ENCODE data around the gene CYP2U1.
"Not testable (repeated sequence)": the region's sequence is repeated elsewhere in the genome, so short reads cannot be mapped to it uniquely, and the experiment has no call there.

CYP2U1 gene

DNA sequence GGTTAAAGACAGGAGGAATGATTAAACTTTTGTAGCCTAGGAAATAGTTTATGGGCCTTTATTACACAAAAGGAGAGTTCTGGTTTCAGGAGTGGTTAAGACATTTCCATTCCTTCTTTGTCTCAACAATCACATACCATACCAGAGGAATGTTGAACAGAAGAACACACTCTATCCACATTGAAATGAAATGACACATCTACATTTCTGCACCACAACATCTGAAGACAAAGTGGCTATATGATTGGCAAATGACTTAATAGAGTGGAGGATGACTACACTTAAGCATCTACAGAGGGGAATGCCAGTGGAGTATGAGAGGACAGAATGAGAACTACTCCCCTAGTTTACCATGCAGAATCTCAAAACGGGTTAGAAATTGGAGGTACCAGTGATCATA, 8.0 kb downstream of the CYP2U1 start:
- H3K4me3 ChIP-seq (ENCODE audit: low read length): no peak overlapping the region
- no peak for TF ChIP-seq ZNF274 (IDR thresholded peaks at IDR 0.05; ENCODE audit: low read depth, low read length)

DNA sequence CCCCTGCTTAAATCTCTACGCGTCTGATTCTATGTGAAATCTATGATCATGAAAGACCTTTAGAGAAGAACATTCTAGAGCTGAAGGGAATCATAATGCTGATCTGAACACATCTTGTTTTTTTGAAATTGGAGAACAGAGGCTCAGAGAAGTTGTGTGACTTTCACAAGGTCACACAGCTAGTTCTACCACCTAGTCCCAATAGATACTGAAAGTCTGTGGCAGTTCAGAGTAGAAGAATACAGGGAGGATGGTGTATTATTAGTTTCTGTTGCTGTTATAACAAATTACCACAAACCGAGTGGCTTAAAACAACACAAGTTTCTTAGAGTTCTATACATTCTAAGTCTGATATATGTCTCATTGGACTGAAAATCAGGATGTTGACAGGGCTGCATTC, 14.5 kb downstream of the CYP2U1 start:
- no peak for TF ChIP-seq ZNF274 (IDR thresholded peaks at IDR 0.05; ENCODE audit: low read depth, low read length)
- no peak overlapping the region for H3K4me3 ChIP-seq (ENCODE audit: low read length)

GRCh38 chr4:107950746-107951540, 19.6 kb downstream of the CYP2U1 start:
- no peak overlapping the region for H3K4me3 ChIP-seq (ENCODE audit: low read length)
- TF ChIP-seq ZNF274 (IDR thresholded peaks at IDR 0.05; ENCODE audit: low read depth, low read length): no peak

DNA sequence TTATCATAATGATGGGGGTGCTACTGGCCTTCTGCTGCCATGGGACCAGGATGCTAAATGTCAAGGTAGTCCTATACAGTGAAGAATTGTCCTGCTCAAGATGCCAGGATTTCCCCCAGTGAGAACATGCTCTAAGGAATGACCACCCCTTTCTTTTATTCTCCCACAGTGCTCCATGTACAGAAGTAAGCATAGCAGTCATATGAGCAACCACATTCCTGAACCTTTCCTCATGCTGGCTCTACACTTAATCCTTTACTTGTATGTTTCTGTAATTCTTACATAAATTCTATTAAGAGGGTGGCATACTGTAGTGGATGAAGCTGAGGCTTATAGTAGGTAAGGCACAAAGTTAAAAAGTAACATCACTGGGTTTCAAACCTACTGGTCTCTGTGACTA, 20.2 kb downstream of the CYP2U1 start:
- H3K4me3 ChIP-seq (ENCODE audit: low read length): no peak overlapping the region

DNA sequence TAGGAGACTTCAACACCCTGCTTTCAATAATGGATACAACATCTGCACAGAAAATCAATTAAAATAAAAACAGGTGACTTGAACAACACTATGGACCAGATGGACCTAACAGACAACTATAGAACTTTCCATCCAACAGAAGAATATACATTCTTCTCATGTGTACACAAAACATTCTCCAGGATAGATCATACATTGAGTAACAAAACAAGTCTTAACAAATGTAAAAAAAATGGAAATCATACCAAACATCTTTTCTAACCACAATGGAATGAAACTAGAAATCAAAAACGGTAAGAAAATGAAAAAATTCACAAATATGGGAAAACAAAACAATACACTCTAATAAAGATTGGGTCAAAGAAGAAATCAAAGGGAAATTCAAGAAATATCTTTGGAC, 24.7 kb downstream of the CYP2U1 start:
- H3K4me3 ChIP-seq (ENCODE audit: low read length): no peak overlapping the region
- no peak for TF ChIP-seq ZNF274 (IDR thresholded peaks at IDR 0.05; ENCODE audit: low read depth, low read length)

More for the DNA sequence above, 20.2 kb downstream of the CYP2U1 start:
- TF ChIP-seq ZNF274 (IDR thresholded peaks at IDR 0.05; ENCODE audit: low read depth, low read length): no peak

- H3K4me3 ChIP-seq (ENCODE audit: low read length): no peak overlapping the region
- TF ChIP-seq ZNF274 (IDR thresholded peaks at IDR 0.05; ENCODE audit: low read depth, low read length): no peak
Measured at GRCh38 chr4:107966903-107967302, 35.6 kb downstream of the CYP2U1 start.

GRCh38 chr4:107967519-107967918, 36.2 kb downstream of the CYP2U1 start:
- not testable (repeated sequence) for H3K4me3 ChIP-seq (ENCODE audit: low read length)

DNA sequence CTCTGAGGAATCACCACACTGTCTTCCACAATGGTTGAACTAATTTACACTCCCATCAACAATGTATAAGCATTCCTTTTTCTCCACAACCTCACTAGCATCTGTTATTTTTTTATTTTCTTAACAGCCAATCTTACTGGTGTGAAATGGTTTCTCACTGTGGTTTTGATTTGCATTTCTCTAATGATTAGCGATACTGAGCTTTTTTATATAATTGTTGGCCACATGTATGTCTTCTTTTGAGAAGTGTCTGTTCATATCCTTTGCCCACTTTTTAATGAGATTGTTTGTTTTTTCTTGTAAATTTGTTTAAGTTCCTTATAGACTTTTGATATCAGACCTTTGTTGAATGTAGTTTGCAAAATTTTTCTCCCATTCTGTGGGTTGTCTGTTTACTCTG, 36.6 kb downstream of the CYP2U1 start:
- not testable (repeated sequence) for H3K4me3 ChIP-seq (ENCODE audit: low read length)

DNA sequence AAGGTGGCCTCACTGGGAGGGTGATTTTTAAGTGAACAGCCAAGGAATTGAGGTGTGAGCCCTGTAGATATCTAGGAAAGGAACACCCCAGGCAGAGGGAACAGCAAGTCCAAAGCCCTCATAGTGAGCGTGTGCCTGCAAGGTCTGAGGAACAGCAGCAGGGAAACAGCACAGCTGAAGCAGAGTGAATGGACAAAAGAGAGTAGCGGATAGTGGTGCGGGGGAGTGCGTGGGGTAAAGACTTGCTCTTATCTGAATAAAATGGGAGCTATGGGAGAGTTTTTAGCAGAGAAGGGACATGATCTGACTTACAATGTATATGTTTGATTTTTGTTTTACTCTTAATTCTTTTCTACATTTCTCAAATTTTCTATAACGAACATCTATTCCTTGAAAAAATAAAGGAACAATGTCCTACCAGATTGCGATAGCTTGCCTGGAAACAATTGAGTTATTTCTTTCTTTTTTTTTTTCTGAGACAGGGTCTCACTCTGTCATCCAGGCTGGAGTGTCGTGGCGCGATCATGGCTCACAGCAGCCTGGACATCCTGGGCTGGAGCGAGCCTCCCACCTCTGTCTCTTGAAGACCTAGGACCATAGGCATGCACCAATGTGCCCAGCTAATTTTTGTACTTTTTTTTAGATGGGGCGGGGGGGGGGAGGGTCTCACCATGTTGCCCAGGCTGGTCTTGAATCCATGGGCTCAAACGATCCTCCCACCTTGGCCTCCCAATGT, 38.9 kb downstream of the CYP2U1 start:
- H3K4me3 ChIP-seq (ENCODE audit: low read length): no peak overlapping the region
- TF ChIP-seq ZNF274 (IDR thresholded peaks at IDR 0.05; ENCODE audit: low read depth, low read length): no peak

DNA sequence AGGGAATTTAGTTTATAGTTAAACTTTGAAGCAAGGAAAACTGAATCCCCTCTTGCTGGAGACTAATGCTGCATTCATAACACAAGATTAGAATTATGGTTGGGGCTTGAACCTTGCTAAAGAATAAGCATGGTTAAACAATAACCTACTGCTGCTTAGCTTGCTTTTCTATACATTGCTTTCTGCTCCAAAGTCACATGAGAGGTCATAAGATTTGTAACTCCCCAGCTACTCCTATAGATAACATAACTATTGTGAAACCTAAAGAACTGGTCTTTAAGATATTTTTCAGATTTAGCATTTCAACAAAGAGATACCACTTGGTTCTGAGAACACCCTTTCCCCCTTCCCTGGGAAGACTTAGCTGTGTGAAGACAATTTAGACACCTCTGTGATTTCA, 41.3 kb downstream of the CYP2U1 start:
- no peak overlapping the region for H3K4me3 ChIP-seq (ENCODE audit: low read length)
- no peak for TF ChIP-seq ZNF274 (IDR thresholded peaks at IDR 0.05; ENCODE audit: low read depth, low read length)

DNA sequence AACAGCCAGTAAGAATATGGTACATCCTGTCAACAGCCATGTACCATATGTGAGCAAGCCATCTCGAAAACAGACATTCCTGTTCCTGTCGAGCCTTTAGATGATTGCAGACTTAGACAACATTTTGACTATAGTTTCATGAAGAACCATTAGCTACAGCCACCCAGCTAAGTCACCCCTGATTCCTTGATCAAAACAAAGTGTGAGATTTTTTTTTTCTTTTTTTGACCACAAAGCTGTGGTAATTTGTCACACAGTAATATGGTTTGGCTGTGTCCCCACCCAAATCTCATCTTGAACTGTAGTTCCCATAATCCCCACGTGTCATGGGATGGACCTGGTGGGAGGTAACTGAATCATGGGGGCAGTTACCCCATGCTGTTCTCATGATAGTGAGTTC, 43.2 kb downstream of the CYP2U1 start:
- TF ChIP-seq ZNF274 (IDR thresholded peaks at IDR 0.05; ENCODE audit: low read depth, low read length): no peak
- no peak overlapping the region for H3K4me3 ChIP-seq (ENCODE audit: low read length)

DNA sequence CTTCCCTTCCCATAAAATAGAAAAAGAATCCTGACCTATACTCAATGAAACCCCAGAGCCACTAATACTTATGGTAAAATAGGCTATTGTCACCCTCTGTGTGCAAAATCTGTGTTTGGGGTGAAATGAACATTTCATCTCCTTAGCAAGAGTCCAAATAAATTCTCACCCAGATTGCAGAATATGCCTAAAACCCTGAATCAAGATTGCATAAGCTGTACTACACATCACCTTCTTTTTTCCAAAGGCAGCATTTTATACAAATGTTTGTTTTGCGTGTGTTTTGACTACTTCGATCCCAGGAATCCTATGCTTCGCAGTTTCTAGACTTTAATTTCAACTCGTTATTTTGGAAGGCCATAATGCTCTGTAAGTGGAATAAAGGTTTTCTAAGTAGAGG, 46.1 kb downstream of the CYP2U1 start:
- no peak for TF ChIP-seq ZNF274 (IDR thresholded peaks at IDR 0.05; ENCODE audit: low read depth, low read length)
- H3K4me3 ChIP-seq (ENCODE audit: low read length): no peak overlapping the region

DNA sequence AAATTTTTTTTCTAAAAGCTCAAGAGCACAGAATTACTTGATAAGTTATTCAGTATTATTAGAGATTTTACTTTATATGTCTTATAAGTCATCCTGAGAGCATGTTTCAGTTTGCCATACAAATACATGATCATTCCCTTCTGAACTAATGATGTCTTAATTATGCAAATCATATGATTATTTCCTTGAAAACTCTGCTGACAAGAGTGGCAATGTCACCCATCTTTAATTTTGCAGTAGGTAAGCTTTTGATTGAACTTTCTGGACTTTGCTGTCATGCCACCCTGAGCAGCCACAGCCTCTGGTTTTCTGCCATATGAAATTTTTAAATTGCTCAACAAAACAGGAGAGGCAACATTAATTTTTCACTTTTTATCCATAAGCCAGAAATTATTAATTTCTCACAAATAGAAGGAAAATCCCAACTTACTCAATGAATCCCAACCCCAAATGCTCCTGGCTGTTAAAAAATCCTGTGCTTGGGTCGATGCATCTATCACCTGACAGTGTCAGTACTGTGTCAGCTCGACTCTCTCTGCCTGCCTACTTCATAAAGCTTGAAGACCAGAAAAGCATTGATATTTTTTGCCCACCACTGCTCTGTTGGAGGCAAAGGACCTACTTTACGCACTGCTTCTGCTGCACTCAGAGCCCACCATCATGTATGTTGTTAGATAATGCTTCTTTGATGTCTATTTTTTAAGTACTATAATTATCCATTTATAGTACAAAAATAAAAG, 46.8 kb downstream of the CYP2U1 start:
- TF ChIP-seq ZNF274 (IDR thresholded peaks at IDR 0.05; ENCODE audit: low read depth, low read length): no peak
- no peak overlapping the region for H3K4me3 ChIP-seq (ENCODE audit: low read length)

GRCh38 chr4:107978716-107979451, 47.5 kb downstream of the CYP2U1 start:
- TF ChIP-seq ZNF274 (IDR thresholded peaks at IDR 0.05; ENCODE audit: low read depth, low read length): no peak
- no peak overlapping the region for H3K4me3 ChIP-seq (ENCODE audit: low read length)

All from GM08714 (cell line).